HG03378 (cell line): ENCODE measurements around the gene RGL2.
"Not testable (repeated sequence)": the region's sequence is repeated elsewhere in the genome, so short reads cannot be mapped to it uniquely, and the experiment has no call there.

ENCODE experiments used
- ATAC-seq: cut with Tn5 transposase; IDR thresholded peaks from one replicate; pipeline ENCODE4 v1.9.1; 2021; ENCODE audit warnings: mild to moderate bottlenecking, moderate library complexity; ENCODE audit not compliant: unreplicated experiment

The RGL2 gene

GRCh38 chr6:33273924-33274902 lies 24.5 kb downstream of the RGL2 start:
- no peak for ATAC-seq

DNA sequence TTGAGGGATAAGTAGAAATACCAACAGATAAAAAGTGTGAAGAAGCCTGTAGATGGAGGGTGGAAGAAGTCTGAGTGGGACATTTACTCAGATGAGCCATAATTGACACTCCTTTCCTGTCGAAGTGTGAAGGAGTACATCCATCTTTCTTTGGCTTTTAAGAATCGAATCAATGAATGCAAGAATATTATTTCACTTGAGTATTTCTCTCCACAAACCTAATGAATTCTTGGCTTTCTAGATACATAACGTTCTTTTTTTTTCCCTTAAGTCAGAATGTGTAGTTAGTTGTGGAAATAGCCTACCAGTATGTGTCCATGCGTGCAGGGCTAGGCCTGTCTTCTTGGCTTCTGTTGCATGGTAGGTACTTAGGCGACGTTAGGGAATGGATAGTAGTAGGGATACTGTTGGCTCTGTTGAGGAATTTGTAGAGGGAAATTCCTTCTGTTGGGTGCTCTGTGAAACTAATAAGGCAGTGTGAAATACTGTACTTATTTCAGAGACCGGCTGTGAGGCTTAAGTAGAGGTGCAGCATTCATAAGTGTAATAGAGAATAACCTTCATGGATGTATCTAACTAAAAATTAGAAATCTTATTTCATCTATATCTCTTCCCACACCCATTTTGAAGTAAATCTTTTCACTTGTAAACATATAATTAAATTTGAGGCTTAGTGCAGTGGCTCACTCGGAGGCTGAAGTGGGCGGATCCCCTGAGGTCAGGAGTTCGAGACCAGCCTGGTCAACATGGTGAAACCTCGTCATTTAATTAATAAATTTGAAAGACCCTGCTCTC lies 25.4 kb downstream of the RGL2 start:
- no peak for ATAC-seq

DNA sequence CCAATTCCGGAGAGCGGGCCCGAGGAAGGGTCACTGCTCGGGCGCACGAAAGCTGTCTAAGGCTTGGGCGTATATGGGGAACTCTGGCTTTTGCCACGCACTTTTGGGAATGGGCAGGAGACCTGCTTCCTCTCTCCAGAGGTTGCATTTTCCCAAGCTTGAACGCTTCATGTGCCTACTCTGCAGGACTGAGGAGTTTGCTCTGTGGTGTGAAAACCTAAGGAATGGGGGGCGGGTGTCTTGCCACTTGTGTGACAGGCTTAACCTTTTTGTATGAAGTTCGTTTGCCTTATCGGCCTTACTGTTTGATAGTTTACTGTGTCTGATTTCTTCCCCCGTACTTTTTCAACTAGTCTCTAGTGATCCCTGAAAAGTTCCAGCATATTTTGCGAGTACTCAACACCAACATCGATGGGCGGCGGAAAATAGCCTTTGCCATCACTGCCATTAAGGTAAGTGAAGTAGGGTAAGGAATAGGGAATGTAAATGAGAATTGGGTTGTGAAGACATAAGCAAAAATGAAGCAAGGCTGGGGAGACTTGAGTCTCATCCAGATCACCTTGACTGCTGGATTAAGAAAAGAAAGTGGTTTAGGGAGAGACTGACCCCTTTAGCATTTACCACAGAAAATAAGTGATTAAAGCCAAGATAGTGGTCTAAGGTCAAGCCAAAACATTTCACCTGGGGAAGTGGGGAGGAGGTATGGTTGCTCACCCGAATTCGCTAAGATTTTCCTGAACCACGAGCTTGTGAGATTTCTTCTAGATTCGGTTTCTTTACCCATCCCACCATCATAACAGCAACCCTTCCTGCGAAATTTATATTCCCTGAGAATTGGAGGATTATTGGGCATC lies 26.2 kb downstream of the RGL2 start:
- ATAC-seq, result peak; percentile 29

GRCh38 chr6:33271468-33272274 lies 27.1 kb downstream of the RGL2 start, which contains the start of the genes RPS18 and VPS52:
Gene RPS18 (plus strand): TSS chr6:33272075. CDS start chr6:33272120, 45 bp downstream.
Gene VPS52 (minus strand): TSS chr6:33271876. CDS start chr6:33271675, 201 bp downstream.
- peak; percentile 83 for ATAC-seq

DNA sequence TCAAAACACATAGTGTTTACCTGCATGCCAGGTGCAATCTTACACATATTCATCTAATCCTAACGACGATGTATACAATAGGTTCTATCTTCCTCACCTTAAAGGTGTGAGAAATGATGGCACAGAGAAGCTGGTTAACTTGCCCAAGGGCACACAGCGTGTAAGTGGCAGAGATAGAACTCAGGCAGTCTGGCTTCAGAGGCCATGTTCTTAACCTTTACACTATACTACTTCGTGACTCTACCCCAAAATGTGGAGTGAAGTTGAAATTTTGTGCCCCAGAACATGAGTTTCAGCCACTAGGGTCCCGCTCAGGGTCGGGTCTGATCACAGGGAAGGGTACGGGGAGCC lies 27.6 kb downstream of the RGL2 start:
- ATAC-seq, result peak; percentile 2

- ATAC-seq, result no peak
Measured at GRCh38 chr6:33264015-33264414, 34.7 kb downstream of the RGL2 start.

- not testable (repeated sequence) for ATAC-seq
Measured at GRCh38 chr6:33262490-33262889, 36.3 kb downstream of the RGL2 start.

GRCh38 chr6:33259032-33259431 lies 39.7 kb downstream of the RGL2 start:
- no peak for ATAC-seq

DNA sequence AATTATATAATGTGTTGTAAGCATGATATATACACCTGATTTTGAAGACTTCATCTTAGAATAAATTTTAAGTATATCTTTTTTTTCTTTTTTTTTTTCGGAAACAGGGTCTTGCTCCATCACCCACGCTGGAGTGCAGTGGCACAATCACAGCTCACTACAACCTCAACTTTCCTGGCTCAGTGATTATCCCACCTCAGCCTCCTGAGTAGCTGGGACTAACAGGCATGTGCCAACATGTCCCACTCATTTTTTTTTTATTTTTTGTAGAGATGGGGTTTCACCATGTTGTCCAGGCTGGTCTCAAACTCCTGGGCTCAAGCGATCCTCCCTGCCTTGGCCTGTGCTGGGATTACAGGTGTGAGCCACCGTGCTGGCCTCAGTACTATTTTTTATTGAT lies 44.2 kb downstream of the RGL2 start:
- ATAC-seq, result no peak

DNA sequence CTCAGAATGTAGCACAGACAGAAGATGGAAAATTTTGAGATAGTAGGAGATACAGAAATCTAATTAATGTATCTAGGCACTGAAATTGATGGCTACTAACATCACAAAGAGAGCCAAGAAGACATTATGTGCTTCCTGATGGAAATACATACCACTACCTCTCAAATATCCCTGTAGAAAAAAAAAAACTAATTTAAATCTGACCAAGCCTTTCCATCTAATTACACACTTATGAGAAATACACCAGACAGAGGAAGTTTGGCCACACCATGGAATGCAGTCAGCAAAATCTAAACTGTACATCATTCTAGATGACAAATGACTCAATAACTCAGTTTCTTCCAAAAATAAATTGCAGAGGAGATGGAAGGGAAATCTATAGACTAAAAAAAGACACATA lies 46.0 kb downstream of the RGL2 start:
- no peak for ATAC-seq

GRCh38 chr6:33251395-33252012 lies 47.2 kb downstream of the RGL2 start:
- no peak for ATAC-seq

DNA sequence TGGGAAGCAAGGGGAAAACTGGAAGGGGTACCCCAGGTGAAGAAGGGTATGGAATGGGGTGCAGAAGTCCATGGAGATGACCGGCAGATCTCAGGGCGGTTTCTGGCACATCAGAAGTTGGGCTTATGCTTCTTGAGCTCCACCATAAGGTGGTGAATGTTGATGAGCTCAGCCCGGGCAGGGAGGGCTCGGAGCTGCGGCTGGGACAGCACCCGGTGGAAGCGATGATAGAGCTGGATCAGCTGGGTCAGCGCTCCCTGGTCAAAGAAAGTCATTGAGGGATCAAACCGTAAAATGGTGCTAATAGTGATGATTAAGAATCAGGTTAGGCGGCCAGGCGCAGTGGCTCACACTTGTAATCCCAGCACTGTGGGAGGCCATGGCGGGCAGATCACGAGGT lies 48.0 kb downstream of the RGL2 start:
- no peak for ATAC-seq

DNA sequence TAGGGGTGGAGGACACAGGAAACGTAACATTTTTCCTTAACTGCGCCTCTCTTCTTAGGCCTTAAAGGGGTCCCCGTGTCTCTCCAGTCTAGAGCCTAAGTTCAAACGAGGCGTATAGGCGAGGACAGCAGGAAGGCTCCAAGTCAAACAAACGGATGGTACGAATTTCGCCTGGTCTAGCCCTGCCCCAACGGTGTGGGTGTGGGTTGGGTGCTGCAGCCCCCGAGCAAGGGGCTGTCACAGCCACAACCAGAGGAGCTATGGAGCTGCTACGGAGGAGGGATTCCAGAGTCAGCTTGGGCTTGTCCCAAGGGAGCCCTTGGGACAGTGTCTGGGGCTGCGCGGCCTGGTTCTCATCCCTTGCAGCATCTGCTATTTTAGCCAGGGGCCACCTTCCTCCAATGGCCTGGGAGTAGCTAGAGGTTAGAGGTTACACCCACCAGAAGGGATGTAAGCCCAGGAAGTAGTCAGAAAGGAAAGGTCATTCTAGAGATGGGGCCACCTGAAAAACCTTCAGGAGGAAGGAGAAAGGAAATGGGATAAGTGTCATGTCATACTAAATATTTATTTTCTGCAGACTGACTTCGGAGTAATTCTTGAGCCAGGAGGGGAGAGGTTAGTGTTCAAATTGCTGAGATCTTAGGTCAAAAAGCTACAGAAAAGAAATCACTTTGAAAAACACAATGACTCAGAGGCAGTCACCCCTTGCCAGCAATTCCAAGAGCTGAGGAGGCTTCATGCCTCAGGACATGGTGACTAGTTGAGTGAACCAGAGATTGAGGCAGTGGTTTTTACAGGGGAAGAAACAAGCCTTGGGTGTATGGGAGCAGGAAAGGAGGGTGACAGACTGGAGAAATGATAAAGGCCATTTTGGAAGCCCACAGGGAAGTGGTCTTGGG lies 48.8 kb downstream of the RGL2 start:
- ATAC-seq, result no peak

- ATAC-seq, result peak; percentile 77
Measured at GRCh38 chr6:33248932-33249731, 49.6 kb downstream of the RGL2 start.

- no peak for ATAC-seq
Measured at GRCh38 chr6:33248643-33248931, 50.2 kb downstream of the RGL2 start.

GRCh38 chr6:33247977-33248642 lies 50.6 kb downstream of the RGL2 start:
- peak; percentile 47 for ATAC-seq

GRCh38 chr6:33243476-33243875 lies 55.3 kb downstream of the RGL2 start:
- no peak for ATAC-seq
